Mucosa of stomach (tissue), 1 donor: ENCODE results near the gene TEAD3.
A peak's percentile ranks its signal among the peaks of the same experiment; 100 is the strongest.

Source experiments
- H3K27me3 ChIP-seq: one replicate; pipeline ENCODE4 v1.7.0; 2013; ENCODE audit warnings: mild to moderate bottlenecking, low read length; ENCODE audit not compliant: control insufficient read depth, insufficient read depth
- H3K36me3 ChIP-seq: one replicate; pipeline ENCODE4 v1.7.0; 2013; ENCODE audit warnings: low read length; ENCODE audit not compliant: control insufficient read depth, insufficient read depth
- H3K4me1 ChIP-seq: one replicate; pipeline ENCODE4 v1.7.0; 2013; ENCODE audit warnings: mild to moderate bottlenecking, low read length; ENCODE audit not compliant: control insufficient read depth, insufficient read depth
- H3K4me3 ChIP-seq: one replicate; pipeline ENCODE4 v1.7.0; 2013; ENCODE audit warnings: low read length
- H3K9ac ChIP-seq: one replicate; pipeline ENCODE4 v1.7.0; 2013; ENCODE audit warnings: mild to moderate bottlenecking, low read length, moderate library complexity
- H3K9me3 ChIP-seq: one replicate; pipeline ENCODE4 v1.7.0; 2013; ENCODE audit warnings: mild to moderate bottlenecking, low read length, moderate library complexity; ENCODE audit not compliant: control insufficient read depth
- donor health status: Pancreatic carcinoma.

The TEAD3 gene

GRCh38 chr6:35469751-35470662, 26.9 kb downstream of the TEAD3 start:
- H3K36me3 ChIP-seq: peaks cover 5% of the 10 kb centered on the region
- no peaks in the 10 kb centered on the region for H3K27me3 ChIP-seq
- H3K9me3 ChIP-seq: no peaks in the 10 kb centered on the region
- peaks cover 35% of the 10 kb centered on the region for H3K4me1 ChIP-seq
- H3K9ac ChIP-seq: peak overlapping the region; percentile 95
- peak overlapping the region; percentile 83 for H3K4me3 ChIP-seq

- peaks cover 35% of the 10 kb centered on the region for H3K4me1 ChIP-seq
- peak overlapping the region; percentile 83 for H3K4me3 ChIP-seq
- H3K36me3 ChIP-seq: peaks cover 5% of the 10 kb centered on the region
- no peaks in the 10 kb centered on the region for H3K27me3 ChIP-seq
- H3K9me3 ChIP-seq: no peaks in the 10 kb centered on the region
- H3K9ac ChIP-seq: peak overlapping the region; percentile 95
These were observed 27.7 kb downstream of the TEAD3 start for GRCh38 chr6:35468980-35469750.

- Histone ChIP-seq H3K9me3 (no peaks in the 10 kb centered on the region), H3K4me1 (peaks cover 35% of the 10 kb centered on the region), H3K9ac (peak within 1 kb of the TSS; percentile 95), H3K27me3 (no peaks in the 10 kb centered on the region), H3K36me3 (peaks cover 5% of the 10 kb centered on the region), H3K4me3 (peak within 1 kb of the TSS; percentile 83)
These were observed 28.5 kb downstream of the TEAD3 start, which contains the start of gene RPL10A for GRCh38 chr6:35468181-35468979. Gene RPL10A, plus strand, starts transcription at chr6:35468401. Its CDS starts 34 bp downstream, at chr6:35468435.

GRCh38 chr6:35465646-35466045, 31.2 kb downstream of the TEAD3 start:
- H3K36me3 ChIP-seq: no peaks in the 10 kb centered on the region
- H3K27me3 ChIP-seq: no peaks in the 10 kb centered on the region
- no peak overlapping the region for H3K4me3 ChIP-seq
- no peak overlapping the region for H3K9ac ChIP-seq
- H3K9me3 ChIP-seq: no peaks in the 10 kb centered on the region
- H3K4me1 ChIP-seq: peaks cover 24% of the 10 kb centered on the region

GRCh38 chr6:35463292-35463691, 33.6 kb downstream of the TEAD3 start:
- Histone ChIP-seq H3K9ac (no peak overlapping the region), H3K4me3 (no peak overlapping the region), H3K9me3 (no peaks in the 10 kb centered on the region), H3K36me3 (no peaks in the 10 kb centered on the region), H3K4me1 (peaks cover 7% of the 10 kb centered on the region), H3K27me3 (no peaks in the 10 kb centered on the region)

GRCh38 chr6:35461270-35461669, 35.6 kb downstream of the TEAD3 start:
- Histone ChIP-seq H3K27me3 (no peaks in the 10 kb centered on the region), H3K4me3 (no peak overlapping the region), H3K9ac (no peak overlapping the region), H3K4me1 (no peaks in the 10 kb centered on the region), H3K9me3 (no peaks in the 10 kb centered on the region), H3K36me3 (no peaks in the 10 kb centered on the region)

- no peaks in the 10 kb centered on the region for H3K9me3 ChIP-seq
- H3K4me3 ChIP-seq: no peak overlapping the region
- no peaks in the 10 kb centered on the region for H3K36me3 ChIP-seq
- H3K9ac ChIP-seq: no peak overlapping the region
- H3K27me3 ChIP-seq: no peaks in the 10 kb centered on the region
- peaks cover 6% of the 10 kb centered on the region for H3K4me1 ChIP-seq
These were observed 39.0 kb downstream of the TEAD3 start for GRCh38 chr6:35457907-35458306.

GRCh38 chr6:35454391-35455110, 42.3 kb downstream of the TEAD3 start:
- Histone ChIP-seq H3K9me3 (no peaks in the 10 kb centered on the region), H3K4me1 (peaks cover 17% of the 10 kb centered on the region), H3K4me3 (no peak overlapping the region), H3K27me3 (no peaks in the 10 kb centered on the region), H3K36me3 (no peaks in the 10 kb centered on the region), H3K9ac (no peak overlapping the region)

GRCh38 chr6:35453236-35453635, 43.6 kb downstream of the TEAD3 start:
- no peak overlapping the region for H3K4me3 ChIP-seq
- H3K9me3 ChIP-seq: no peaks in the 10 kb centered on the region
- no peaks in the 10 kb centered on the region for H3K27me3 ChIP-seq
- no peak overlapping the region for H3K9ac ChIP-seq
- no peaks in the 10 kb centered on the region for H3K36me3 ChIP-seq
- peaks cover 17% of the 10 kb centered on the region for H3K4me1 ChIP-seq

GRCh38 chr6:35452183-35453090, 44.4 kb downstream of the TEAD3 start, which contains the start of gene FANCE:
Gene FANCE, plus strand, starts transcription at chr6:35452338. Its CDS starts 208 bp downstream, at chr6:35452546.
- Histone ChIP-seq H3K9me3 (no peaks in the 10 kb centered on the region), H3K9ac (peak within 1 kb of the TSS; percentile 33), H3K27me3 (no peaks in the 10 kb centered on the region), H3K4me1 (peaks cover 17% of the 10 kb centered on the region), H3K36me3 (no peaks in the 10 kb centered on the region), H3K4me3 (no peak within 1 kb of the TSS)
